ENCODE measurements around the gene NCAN. TPM values are rescaled to one million over a fixed set of nuclear protein-coding genes. Genes with fewer than 3 reads are reported as not detected.

Gene NCAN
- total RNA-seq, result not detected
- long read RNA-seq, result 0 reads

DNA sequence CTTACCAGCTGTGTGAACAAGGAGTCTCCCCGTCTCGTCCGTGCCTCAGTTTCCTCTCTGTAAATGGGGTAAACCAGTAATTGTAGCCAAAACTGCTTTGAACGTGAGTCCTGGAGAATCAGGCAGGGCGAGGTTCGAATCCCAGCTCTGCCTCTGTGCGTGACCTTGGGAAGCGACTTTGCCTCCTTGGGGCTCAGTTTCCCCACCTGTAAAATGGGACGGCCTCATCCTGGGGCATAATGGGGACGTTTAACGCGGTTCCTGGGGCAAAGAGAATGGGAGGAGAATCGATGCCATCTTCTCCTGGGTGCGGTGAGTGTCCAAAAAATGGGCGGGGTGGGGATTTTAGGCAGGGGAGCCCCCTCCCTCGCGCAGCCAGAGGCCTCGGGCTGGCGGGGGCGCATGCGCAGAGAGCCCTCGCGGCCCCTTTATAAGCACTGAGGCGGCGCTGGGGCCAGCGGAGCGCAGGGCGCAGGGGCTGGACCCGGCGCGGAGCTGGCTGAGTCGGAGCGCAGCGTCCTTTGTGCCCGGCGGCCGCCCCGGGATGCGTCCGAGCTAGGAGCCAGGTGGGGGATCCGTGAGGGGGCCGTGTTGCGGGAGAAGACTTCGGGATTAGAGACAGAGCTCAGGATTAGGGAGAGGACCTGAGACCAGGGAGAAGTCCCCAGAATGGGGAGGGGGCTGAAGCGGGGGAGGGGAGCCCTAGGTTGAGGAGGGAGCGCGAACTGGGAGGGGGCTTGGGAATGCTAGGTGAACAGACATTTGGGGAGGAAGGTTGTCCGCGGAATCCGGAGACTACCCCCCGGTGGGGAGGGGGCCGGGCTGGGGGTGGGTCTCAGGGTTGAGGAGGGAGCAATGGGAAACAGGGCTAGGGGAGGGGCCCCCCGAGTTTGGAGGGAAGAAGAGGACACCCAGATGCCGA lies at the start of gene NCAN:
NCAN (plus strand) TSS at position 460 of the 922 bp plus-strand sequence. CDS start 4,996 bp downstream, outside the sequence.
- Histone ChIP-seq H3K4me3 (no peak within 1 kb of the TSS), H3K9me3 (no peaks in the 10 kb centered on the region), H3K27ac (no peak within 1 kb of the TSS), H3K27me3 (ENCODE audit: low read depth) (peaks cover 51% of the 10 kb centered on the region), H3K36me3 (no peaks in the 10 kb centered on the region), H3K4me1 (no peaks in the 10 kb centered on the region)
- no peak for DNase-seq
- ATAC-seq, result no peak
- intact Hi-C loops (cut with DNase I), result no loop called here
- no peak for TF ChIP-seq CTCF (IDR thresholded peaks at IDR 0.05)

GRCh38 chr19:19162495-19162894 lies 49.3 kb upstream of the NCAN start:
- no peaks in the 10 kb centered on the region for H3K27me3 ChIP-seq (ENCODE audit: low read depth)
- no peak for TF ChIP-seq CTCF (IDR thresholded peaks at IDR 0.05)
- no peak for ATAC-seq
- no peak overlapping the region for H3K4me3 ChIP-seq
- no peak overlapping the region for H3K27ac ChIP-seq
- intact Hi-C loops (cut with DNase I), result no loop called here
- H3K4me1 ChIP-seq, result no peaks in the 10 kb centered on the region
- DNase-seq, result no peak
- H3K9me3 ChIP-seq, result no peaks in the 10 kb centered on the region
- no peaks in the 10 kb centered on the region for H3K36me3 ChIP-seq

DNA sequence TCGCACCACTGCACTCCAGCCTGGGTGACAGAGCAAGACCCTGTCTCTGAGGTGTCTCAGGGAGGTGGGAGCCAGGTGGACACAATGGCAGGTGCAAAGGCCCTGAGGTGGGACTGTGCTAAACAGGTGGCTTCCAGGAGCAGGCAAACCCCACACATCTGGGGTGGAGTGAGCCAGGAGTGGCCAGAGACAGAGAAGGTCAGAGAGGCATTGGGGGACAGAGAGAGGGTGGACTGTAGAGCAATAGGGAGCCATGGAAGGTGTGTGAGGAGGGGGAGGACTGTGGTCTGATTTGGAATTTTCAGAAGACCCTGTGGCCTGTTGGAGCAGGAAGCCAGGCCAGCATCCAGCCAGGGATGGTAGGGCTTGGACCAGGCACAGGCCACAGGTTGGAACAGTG lies 46.4 kb upstream of the NCAN start:
- DNase-seq, result no peak
- Histone ChIP-seq H3K36me3 (no peaks in the 10 kb centered on the region), H3K4me1 (peaks cover 5% of the 10 kb centered on the region), H3K27ac (no peak overlapping the region), H3K27me3 (ENCODE audit: low read depth) (no peaks in the 10 kb centered on the region), H3K9me3 (no peaks in the 10 kb centered on the region), H3K4me3 (no peak overlapping the region)
- ATAC-seq, result no peak
- intact Hi-C loops (cut with DNase I), result no loop called here
- no peak for TF ChIP-seq CTCF (IDR thresholded peaks at IDR 0.05)

- intact Hi-C loops (cut with DNase I), result no loop called here
- ATAC-seq, result no peak
- DNase-seq, result no peak
- Histone ChIP-seq H3K27ac (no peak overlapping the region), H3K9me3 (no peaks in the 10 kb centered on the region), H3K4me1 (peaks cover 7% of the 10 kb centered on the region), H3K36me3 (no peaks in the 10 kb centered on the region), H3K4me3 (no peak overlapping the region), H3K27me3 (ENCODE audit: low read depth) (no peaks in the 10 kb centered on the region)
- TF ChIP-seq CTCF (IDR thresholded peaks at IDR 0.05), result no peak
These were observed 44.1 kb upstream of the NCAN start for GRCh38 chr19:19167612-19168011.

DNA sequence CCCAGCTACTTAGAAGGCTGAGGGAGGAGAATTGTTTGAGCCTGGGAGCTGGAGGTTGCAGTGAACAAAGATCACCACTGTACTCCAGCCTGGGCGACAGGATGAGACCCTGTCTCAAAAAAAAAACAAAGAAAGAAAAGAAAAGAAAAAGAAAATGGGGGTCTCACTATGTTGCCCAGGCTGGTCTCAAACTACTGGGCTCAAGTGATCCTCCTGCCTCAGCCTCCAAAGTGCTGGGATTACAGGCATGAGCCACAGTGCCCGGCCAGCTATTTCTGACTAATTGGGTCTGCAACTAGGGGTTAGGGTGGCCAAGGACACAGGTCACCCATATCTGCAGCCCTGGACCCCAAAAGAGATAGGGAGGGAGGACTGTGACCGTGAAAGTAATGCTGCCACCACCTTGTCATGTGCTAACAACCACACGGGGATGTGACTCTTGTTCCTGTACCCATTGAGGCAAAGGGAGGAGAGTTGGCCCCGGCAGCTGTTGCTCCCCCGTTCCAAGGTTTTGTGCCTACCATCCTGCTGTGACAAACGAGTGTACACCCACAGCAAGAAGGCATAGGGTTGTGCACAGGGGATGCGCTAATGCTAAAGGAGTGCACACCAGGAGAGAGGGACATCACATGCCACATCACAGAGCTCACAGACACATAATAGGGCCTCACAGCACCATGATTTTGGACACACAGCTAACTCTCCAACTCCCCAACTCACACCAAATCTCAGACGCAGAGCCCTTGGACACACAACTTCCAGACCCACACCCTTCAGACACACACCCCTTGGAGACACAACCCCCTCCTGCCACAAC lies 42.3 kb upstream of the NCAN start:
- Histone ChIP-seq H3K27ac (no peak overlapping the region), H3K4me1 (peaks cover 7% of the 10 kb centered on the region), H3K27me3 (ENCODE audit: low read depth) (no peaks in the 10 kb centered on the region), H3K9me3 (no peaks in the 10 kb centered on the region), H3K36me3 (no peaks in the 10 kb centered on the region), H3K4me3 (peak overlapping the region; percentile 37)
- intact Hi-C loops (cut with DNase I), result no loop called here
- TF ChIP-seq CTCF (IDR thresholded peaks at IDR 0.05), result no peak
- no peak for ATAC-seq
- DNase-seq, result no peak
